Keratinocyte (primary cell): ENCODE results near the gene BRSK1. TPM values are rescaled to one million over a fixed set of nuclear protein-coding genes. Genes with fewer than 3 reads are reported as not detected.

Source experiments
- DNase-seq: peaks from one replicate; pipeline ENCODE4 v3.0.0-alpha.2; 2011; ENCODE audit warnings: low read depth, missing footprints, low spot score
- FAIRE-seq: peaks from 2 replicates; lab custom pipeline; 2011; peaks lifted over from hg19 to GRCh38; lab: Jason Lieb, UNC
- H2AFZ ChIP-seq: 2 replicates; pipeline ENCODE4 v1.6.0; 2012; ENCODE audit warnings: low read length, control low read depth, inconsistent platforms; ENCODE audit not compliant: control insufficient read depth
- H3K27ac ChIP-seq: 2 replicates; pipeline ENCODE4 v1.5.1; 2011; ENCODE audit warnings: low read length; ENCODE audit not compliant: control insufficient read depth, insufficient read depth
- H3K27me3 ChIP-seq: 3 replicates; pipeline ENCODE4 v1.6.0; 2011; ENCODE audit warnings: low read length; ENCODE audit not compliant: control insufficient read depth, insufficient read depth; ENCODE audit errors: extremely low read depth
- H3K36me3 ChIP-seq, 2 experiments: 2 replicates in 1 of 2; 3 replicates in 1 of 2; pipeline ENCODE4 v1.5.1; 2011; ENCODE audit warnings: low read length in 2 of 2, mild to moderate bottlenecking in 1 of 2; ENCODE audit not compliant: control insufficient read depth in 2 of 2, insufficient read depth in 2 of 2; ENCODE audit errors: extremely low read depth in 1 of 2
- H3K4me1 ChIP-seq: 3 replicates; pipeline ENCODE4 v1.5.1; 2011; ENCODE audit warnings: low read length; ENCODE audit not compliant: control insufficient read depth, insufficient read depth; ENCODE audit errors: extremely low read depth
- H3K4me2 ChIP-seq: 3 replicates; pipeline ENCODE4 v1.6.0; 2011; ENCODE audit warnings: low read depth, low read length; ENCODE audit not compliant: control insufficient read depth, insufficient read depth; ENCODE audit errors: extremely low read depth
- H3K4me3 ChIP-seq, 3 experiments: fragments of 200-600 bp in 1 of 3; sonication (generic) in 1 of 3; 2 replicates in 2 of 3; 3 replicates in 1 of 3; pipeline ENCODE4 v1.5.1; 2011 to 2016; ENCODE audit warnings: low read length in 3 of 3, mild to moderate bottlenecking in 3 of 3, control low read depth in 2 of 3, inconsistent platforms in 1 of 3, low read depth in 1 of 3, mixed read lengths in 1 of 3, mixed run types in 1 of 3, moderate library complexity in 1 of 3; ENCODE audit not compliant: control insufficient read depth in 2 of 3, insufficient read depth in 2 of 3; ENCODE audit errors: extremely low read depth in 1 of 3
- H3K79me2 ChIP-seq: 2 replicates; pipeline ENCODE4 v1.6.0; 2012; ENCODE audit warnings: low read length; ENCODE audit not compliant: control insufficient read depth, insufficient read depth
- H3K9ac ChIP-seq: 3 replicates; pipeline ENCODE4 v1.6.0; 2011; ENCODE audit warnings: low read length; ENCODE audit not compliant: control insufficient read depth, insufficient read depth; ENCODE audit errors: extremely low read depth
- H3K9me1 ChIP-seq: 3 replicates; pipeline ENCODE4 v1.6.0; 2011; ENCODE audit warnings: low read length; ENCODE audit not compliant: control insufficient read depth, insufficient read depth; ENCODE audit errors: extremely low read depth
- H3K9me3 ChIP-seq: 2 replicates; pipeline ENCODE4 v1.5.1; 2012; ENCODE audit warnings: low read depth, low read length; ENCODE audit not compliant: control insufficient read depth
- H4K20me1 ChIP-seq: 3 replicates; pipeline ENCODE4 v1.6.0; 2011; ENCODE audit warnings: low read length; ENCODE audit not compliant: control insufficient read depth, insufficient read depth; ENCODE audit errors: extremely low read depth
- CTCF ChIP-seq, 3 experiments: IDR thresholded peaks in 1 of 3; conservative IDR thresholded peaks in 1 of 3; optimal IDR thresholded peaks in 1 of 3; 2 replicates in 2 of 3; 3 replicates in 1 of 3; pipeline versions ENCODE3 to v1.5.1; 2011; ENCODE audit warnings: low read length in 3 of 3, mild to moderate bottlenecking in 3 of 3, moderate library complexity in 2 of 3, control low read depth in 1 of 3, inconsistent platforms in 1 of 3; ENCODE audit not compliant: insufficient read depth in 2 of 3; ENCODE audit errors: extremely low read depth in 1 of 3
- EZH2 ChIP-seq: IDR thresholded peaks from one replicate; pipeline ENCODE4 v1.6.1; 2012; ENCODE audit warnings: inconsistent platforms, mild to moderate bottlenecking, low read length, moderate library complexity
- dilution Hi-C: fragments of 300-500 bp; cut with MboI; formaldehyde crosslinking; loops from one replicate; pipeline ENCODE4 v1.7.0; 2020; ENCODE audit warnings: low sequenced_read_pairs; ENCODE audit not compliant: extremely low pct_ligation_motif_present
- polyA plus RNA-seq, 5 experiments: library from polyadenylated mRNA; depleted of rRNA in 3 of 5; stranded (reverse) in 3 of 5; stranded (forward) in 1 of 5; unstranded in 1 of 5; fragments of >200 nt; gene quantifications; 1 replicate in 1 of 5; 2 replicates in 3 of 5; 3 replicates in 1 of 5; pipeline versions ENCODE4 v1.2.1 to v1.2.3, GENCODE V29; 2011 to 2012; ENCODE audit warnings: missing spikeins in 2 of 5, low read depth in 1 of 5, low replicate concordance in 1 of 5

The BRSK1 gene
- polyA plus RNA-seq, 1 donor (not counting 4 experiments of a cell fraction or from before 2014, with no cell fraction given) = 0.46 TPM

- Histone ChIP-seq H3K9ac (no peak overlapping the region), H3K27ac (no peak overlapping the region), H4K20me1 (peaks cover 2% of the 10 kb centered on the region), H3K79me2 (peaks cover under 1% of the 10 kb centered on the region), H2AFZ (no peak overlapping the region), H3K9me1 (no peaks in the 10 kb centered on the region), H3K27me3 (no peaks in the 10 kb centered on the region), H3K4me2 (no peak overlapping the region), H3K4me1 (no peaks in the 10 kb centered on the region), H3K9me3 (no peaks in the 10 kb centered on the region), H3K4me3 (no peak overlapping the region), H3K36me3 (peaks cover 51 to 54% of the 10 kb centered on the region in 2 experiments)
- no peak for FAIRE-seq
- TF ChIP-seq EZH2 (no peak), CTCF (optimal IDR thresholded peaks at IDR 0.05 in 1 of 3, IDR thresholded peaks at IDR 0.05 in 1 of 3, conservative IDR thresholded peaks at IDR 0.05 in 1 of 3; ENCODE audit: extremely low read depth in 1 of 3, insufficient read depth in 2 of 3, low read length in 3 of 3) (no peak)
- dilution Hi-C loops = no loop called here
- DNase-seq = no peak
Measured at GRCh38 chr19:55239004-55239403, 44.8 kb upstream of the BRSK1 start.

GRCh38 chr19:55240713-55241020, 43.1 kb upstream of the BRSK1 start:
- DNase-seq = no peak
- Histone ChIP-seq H3K27me3 (no peaks in the 10 kb centered on the region), H3K9ac (no peak overlapping the region), H2AFZ (no peak overlapping the region), H4K20me1 (peaks cover 2% of the 10 kb centered on the region), H3K79me2 (peaks cover 8% of the 10 kb centered on the region), H3K27ac (no peak overlapping the region), H3K9me1 (no peaks in the 10 kb centered on the region), H3K4me3 (no peak overlapping the region), H3K4me1 (no peaks in the 10 kb centered on the region), H3K36me3 (peaks cover 57 to 58% of the 10 kb centered on the region in 2 experiments), H3K4me2 (no peak overlapping the region), H3K9me3 (no peaks in the 10 kb centered on the region)
- FAIRE-seq = no peak
- TF ChIP-seq EZH2 (no peak), CTCF (optimal IDR thresholded peaks at IDR 0.05 in 1 of 3, IDR thresholded peaks at IDR 0.05 in 1 of 3, conservative IDR thresholded peaks at IDR 0.05 in 1 of 3; ENCODE audit: extremely low read depth in 1 of 3, insufficient read depth in 2 of 3, low read length in 3 of 3) (no peak)
- dilution Hi-C loops = no loop called here
